Cardiac fibroblast (primary cell): ENCODE measurements around the gene AMFR.

Experiments used
- DNase-seq, 2 donors: peaks; one replicate each; pipeline versions ENCODE4 v3.0.0 to v3.0.0-alpha.2; 2010; ENCODE audit warnings: low read depth in 2 of 2
- H3K4me3 ChIP-seq, 2 donors: replicated peaks in 1 of 2; 1 replicate in 1 of 2; 2 replicates in 1 of 2; pipeline ENCODE4 v1.5.1; 2011; ENCODE audit warnings: low read depth in 2 of 2, low read length in 2 of 2, mild to moderate bottlenecking in 2 of 2, moderate library complexity in 1 of 2
- TF ChIP-seq, protein P1 (sequence below): IDR thresholded peaks from one replicate; pipeline ENCODE4 v1.5.1; 2011; ENCODE audit warnings: low read depth, mild to moderate bottlenecking, low read length, inconsistent platforms

AMFR gene

DNA sequence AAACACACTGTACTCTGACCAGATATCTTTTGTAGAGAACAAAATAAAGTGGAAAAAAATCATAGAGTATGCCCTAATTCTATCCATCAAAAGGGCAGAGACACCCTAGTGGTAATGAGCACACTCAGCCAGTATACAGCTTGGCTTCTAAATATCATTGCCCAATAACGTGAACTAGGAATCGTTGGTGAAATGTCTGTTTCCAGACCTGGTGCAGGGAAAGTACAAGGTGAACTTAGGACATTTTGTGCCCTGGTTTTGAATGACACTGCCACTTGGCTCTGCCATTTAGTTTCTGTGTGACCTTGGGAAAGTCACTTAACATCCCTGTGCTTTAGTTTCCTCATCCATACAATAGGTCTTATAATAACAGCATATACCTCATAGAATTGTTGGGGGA lies 13.7 kb downstream of the AMFR start:
- no peak for DNase-seq
- TF ChIP-seq, protein P1, sequence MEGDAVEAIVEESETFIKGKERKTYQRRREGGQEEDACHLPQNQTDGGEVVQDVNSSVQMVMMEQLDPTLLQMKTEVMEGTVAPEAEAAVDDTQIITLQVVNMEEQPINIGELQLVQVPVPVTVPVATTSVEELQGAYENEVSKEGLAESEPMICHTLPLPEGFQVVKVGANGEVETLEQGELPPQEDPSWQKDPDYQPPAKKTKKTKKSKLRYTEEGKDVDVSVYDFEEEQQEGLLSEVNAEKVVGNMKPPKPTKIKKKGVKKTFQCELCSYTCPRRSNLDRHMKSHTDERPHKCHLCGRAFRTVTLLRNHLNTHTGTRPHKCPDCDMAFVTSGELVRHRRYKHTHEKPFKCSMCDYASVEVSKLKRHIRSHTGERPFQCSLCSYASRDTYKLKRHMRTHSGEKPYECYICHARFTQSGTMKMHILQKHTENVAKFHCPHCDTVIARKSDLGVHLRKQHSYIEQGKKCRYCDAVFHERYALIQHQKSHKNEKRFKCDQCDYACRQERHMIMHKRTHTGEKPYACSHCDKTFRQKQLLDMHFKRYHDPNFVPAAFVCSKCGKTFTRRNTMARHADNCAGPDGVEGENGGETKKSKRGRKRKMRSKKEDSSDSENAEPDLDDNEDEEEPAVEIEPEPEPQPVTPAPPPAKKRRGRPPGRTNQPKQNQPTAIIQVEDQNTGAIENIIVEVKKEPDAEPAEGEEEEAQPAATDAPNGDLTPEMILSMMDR: no peak
- no peak overlapping the region for H3K4me3 ChIP-seq

DNA sequence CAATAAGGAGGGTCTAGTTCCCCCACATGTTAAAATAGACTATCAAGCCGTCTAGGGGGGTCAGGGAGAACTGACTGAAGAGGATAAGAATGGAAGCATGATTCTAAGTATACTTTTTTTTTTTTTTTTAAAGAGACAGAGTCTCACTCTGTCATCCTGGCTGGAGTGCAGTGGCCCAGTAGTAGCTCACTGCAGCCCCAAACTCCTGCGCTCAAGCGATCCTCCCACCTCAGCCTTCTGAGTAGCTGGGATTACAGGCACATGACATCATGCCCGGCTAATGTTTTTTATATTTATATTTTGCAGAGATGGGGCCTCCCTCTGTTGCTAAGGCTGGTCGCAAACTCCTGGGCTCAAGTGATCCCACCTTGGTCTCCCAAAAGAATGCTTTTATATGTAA lies 14.2 kb downstream of the AMFR start:
- no peak for DNase-seq
- TF ChIP-seq, protein P1: no peak
- H3K4me3 ChIP-seq: no peak overlapping the region

DNA sequence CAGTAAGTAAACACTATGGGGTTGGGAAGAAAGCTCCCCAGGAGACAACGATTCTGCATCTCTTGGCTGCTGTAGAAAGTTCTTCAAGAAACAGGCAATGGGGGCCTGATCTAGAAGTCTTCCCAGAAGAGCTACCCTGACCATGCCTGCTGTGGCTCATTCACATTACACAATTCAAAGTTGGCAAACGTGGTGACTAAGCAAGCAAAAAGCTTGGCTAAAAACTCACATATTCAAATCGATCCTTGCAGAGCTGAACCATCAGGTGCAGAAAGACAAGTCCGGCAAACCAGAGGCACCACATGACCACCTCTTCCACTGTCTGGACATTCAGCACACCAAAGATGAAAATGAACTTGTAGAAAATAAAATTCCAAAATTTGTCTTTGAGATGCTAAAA lies 16.1 kb downstream of the AMFR start:
- peak; percentile 43 to 74 for DNase-seq
- TF ChIP-seq, protein P1: no peak

DNA sequence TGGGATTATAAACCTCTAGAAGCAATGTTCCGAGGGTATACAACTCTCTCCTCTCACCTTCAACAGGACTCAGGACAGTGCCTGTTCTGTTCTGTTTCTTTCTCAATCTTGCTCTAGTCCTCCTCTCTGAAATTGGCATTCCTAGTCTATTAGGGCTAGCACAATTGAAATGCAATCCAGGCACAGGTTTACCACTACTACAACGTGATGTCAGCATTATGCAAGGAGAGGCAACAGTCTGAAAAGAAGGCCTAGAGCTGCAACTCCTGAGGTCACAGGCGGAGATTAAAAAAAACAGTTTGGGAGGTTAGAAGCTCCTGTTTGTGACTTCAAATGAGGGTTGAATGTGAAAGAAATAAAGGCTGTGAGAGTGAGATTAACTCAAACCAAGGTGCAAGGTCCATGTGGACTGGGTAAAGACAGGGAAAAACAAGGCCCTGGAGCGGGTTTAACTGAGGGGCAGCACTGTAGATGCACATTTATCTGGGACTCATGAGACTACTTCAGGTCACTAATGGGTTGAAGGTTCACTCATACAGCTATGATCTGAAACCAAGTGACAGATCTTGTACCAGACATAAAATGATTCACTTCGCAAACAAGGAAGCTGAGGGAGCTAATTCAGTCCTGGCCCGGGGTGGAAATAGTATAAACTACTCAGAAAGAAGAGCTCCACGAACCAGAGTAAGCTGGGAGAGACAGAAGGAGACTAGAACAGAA lies 16.8 kb downstream of the AMFR start:
- TF ChIP-seq, protein P1: no peak
- no peak overlapping the region for H3K4me3 ChIP-seq
- DNase-seq: no peak

More for the DNA sequence above, 16.1 kb downstream of the AMFR start:
- H3K4me3 ChIP-seq: no peak overlapping the region

DNA sequence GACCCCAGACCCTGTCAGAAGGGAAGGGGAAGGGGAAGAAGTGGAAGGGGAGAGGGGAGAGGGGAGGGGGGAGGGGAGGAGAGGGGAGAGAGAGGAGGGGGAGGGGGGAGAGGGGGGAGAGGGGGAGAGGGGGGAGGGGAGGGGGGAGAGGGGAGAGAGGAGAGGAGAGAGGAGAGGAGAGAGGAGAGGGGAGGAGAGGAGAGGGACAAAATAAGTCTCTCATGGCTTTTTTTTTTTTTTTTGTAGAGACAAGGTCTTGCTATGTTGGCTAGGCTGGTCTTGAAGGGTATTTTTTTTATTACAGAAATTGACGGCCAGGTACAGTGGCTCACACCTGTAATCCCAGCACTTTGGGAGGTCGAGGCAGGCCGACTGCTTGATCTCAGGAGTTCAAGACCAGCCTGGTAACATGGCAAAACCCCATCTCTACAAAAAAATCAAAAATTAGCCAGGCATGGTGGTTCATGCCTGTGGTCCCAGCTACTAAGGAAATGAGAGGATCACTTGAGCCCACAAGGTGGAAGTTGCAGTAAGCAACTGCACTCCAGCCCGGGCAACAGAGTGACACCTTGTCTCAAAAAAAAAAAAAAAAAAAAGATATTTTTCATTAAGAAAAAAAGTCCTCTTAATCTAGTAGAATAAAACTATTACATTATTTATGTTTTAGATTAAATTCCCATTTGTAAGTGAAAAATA lies 19.2 kb downstream of the AMFR start:
- DNase-seq: no peak
- no peak overlapping the region for H3K4me3 ChIP-seq
- TF ChIP-seq, protein P1: no peak

DNA sequence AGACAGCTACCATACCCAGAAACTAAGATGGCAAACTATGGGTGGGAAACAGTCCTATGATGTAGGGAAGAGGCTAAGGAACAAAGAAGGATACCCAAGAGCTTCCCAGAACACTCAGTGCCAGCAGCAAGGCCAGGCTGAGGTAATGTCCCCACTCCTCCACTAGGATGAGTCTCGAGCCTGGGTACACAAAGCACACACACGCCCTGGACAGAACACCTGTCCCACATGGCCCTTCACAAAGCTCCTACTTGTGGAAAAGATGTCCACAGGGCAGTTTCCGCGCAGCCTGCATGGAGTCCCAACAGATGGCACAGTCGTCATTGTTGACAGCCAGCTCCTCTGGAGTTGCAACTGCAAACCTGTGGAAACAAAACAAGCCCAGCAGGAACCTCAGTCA lies 23.9 kb downstream of the AMFR start:
- no peak for DNase-seq
- H3K4me3 ChIP-seq: no peak overlapping the region
- TF ChIP-seq, protein P1: peak; percentile 43
